Measurements from ENCODE around the gene CIRBP. TPM values are rescaled to one million over a fixed set of nuclear protein-coding genes. Genes with fewer than 3 reads are reported as not detected.

CIRBP gene
- total RNA-seq, 3 donors from 2014 or later: 281 to 507 (median 300) TPM

- ATAC-seq: no peak
- TF ChIP-seq, protein P1, sequence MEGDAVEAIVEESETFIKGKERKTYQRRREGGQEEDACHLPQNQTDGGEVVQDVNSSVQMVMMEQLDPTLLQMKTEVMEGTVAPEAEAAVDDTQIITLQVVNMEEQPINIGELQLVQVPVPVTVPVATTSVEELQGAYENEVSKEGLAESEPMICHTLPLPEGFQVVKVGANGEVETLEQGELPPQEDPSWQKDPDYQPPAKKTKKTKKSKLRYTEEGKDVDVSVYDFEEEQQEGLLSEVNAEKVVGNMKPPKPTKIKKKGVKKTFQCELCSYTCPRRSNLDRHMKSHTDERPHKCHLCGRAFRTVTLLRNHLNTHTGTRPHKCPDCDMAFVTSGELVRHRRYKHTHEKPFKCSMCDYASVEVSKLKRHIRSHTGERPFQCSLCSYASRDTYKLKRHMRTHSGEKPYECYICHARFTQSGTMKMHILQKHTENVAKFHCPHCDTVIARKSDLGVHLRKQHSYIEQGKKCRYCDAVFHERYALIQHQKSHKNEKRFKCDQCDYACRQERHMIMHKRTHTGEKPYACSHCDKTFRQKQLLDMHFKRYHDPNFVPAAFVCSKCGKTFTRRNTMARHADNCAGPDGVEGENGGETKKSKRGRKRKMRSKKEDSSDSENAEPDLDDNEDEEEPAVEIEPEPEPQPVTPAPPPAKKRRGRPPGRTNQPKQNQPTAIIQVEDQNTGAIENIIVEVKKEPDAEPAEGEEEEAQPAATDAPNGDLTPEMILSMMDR (IDR thresholded peaks at IDR 0.05): no peak
- Histone ChIP-seq H3K4me1 (ENCODE audit: low read depth) (peaks cover 10% of the 10 kb centered on the region), H3K9me3 (no peaks in the 10 kb centered on the region), H3K36me3 (ENCODE audit: low read depth) (no peaks in the 10 kb centered on the region), H3K4me3 (no peak overlapping the region)
- intact Hi-C loops (cut with DNase I, micrococcal nuclease): no loop called here
- DNase-seq: no peak
These were observed 55.2 kb downstream of the CIRBP start for GRCh38 chr19:1324249-1324805.

Other genes starting within 250 kb of the CIRBP start
- gene TMEM259, start 248.2 kb upstream of the CIRBP start, total RNA-seq: 100 to 1,000 TPM; 185 to 199 (median 190) TPM
- not detected for gene RNU6-2, start 247.8 kb upstream of the CIRBP start, total RNA-seq
- gene CNN2, start 242.7 kb upstream of the CIRBP start, total RNA-seq: 10 to 100 TPM; 65.0 to 88.8 (median 84.7) TPM
- 10 to 100 TPM; 23.5 to 25.6 (median 25.6) TPM for gene ABCA7, start 229.2 kb upstream of the CIRBP start, total RNA-seq
- 10 to 100 TPM; 33.9 to 64.3 (median 58.8) TPM for gene ARHGAP45, start 202.2 kb upstream of the CIRBP start, total RNA-seq
- gene POLR2E, start 174.0 kb upstream of the CIRBP start, total RNA-seq: 100 to 1,000 TPM; 108 to 138 (median 133) TPM
- gene GPX4, start 165.3 kb upstream of the CIRBP start, total RNA-seq: 100 to 1,000 TPM; 126 to 187 (median 144) TPM
- gene SBNO2, start 95.1 kb upstream of the CIRBP start, total RNA-seq: 10 to 100 TPM; 58.0 to 86.6 (median 74.6) TPM
- 10 to 100 TPM; 69.6 to 86.6 (median 76.3) TPM for gene STK11, start 63.6 kb upstream of the CIRBP start, total RNA-seq
- gene CBARP, start 31.3 kb upstream of the CIRBP start, total RNA-seq: 1 to 10 TPM in 1 of 3 donors, under 1 TPM in 2; 0.29 to 1.2 (median 0.39) TPM
- 100 to 1,000 TPM; 302 to 391 (median 378) TPM for gene ATP5F1D, start 27.6 kb upstream of the CIRBP start, total RNA-seq
- gene MIDN, start 20.7 kb upstream of the CIRBP start, total RNA-seq: 100 to 1,000 TPM; 136 to 251 (median 213) TPM
- 10 to 100 TPM; 34.2 to 40.1 (median 39.8) TPM for gene FAM174C, start 6.2 kb downstream of the CIRBP start, total RNA-seq
- gene EFNA2, start 16.5 kb downstream of the CIRBP start, total RNA-seq: 10 to 100 TPM; 19.0 to 62.2 (median 61.7) TPM
- 100 to 1,000 TPM; 118 to 160 (median 148) TPM for gene NDUFS7, start 114.6 kb downstream of the CIRBP start, total RNA-seq
- 1 to 10 TPM; 1.6 to 7.0 (median 2.1) TPM for gene GAMT, start 132.2 kb downstream of the CIRBP start, total RNA-seq
- 100 to 1,000 TPM; 117 to 123 (median 119) TPM for gene DAZAP1, start 138.3 kb downstream of the CIRBP start, total RNA-seq
- 100 to 1,000 TPM; 748 to 897 (median 892) TPM for gene RPS15, start 169.1 kb downstream of the CIRBP start, total RNA-seq
- 1 to 10 TPM in 1 of 3 donors, under 1 TPM in 2; 0.23 to 5.9 (median 0.24) TPM for gene APC2, start 180.8 kb downstream of the CIRBP start, total RNA-seq
- gene C19orf25, start 209.9 kb downstream of the CIRBP start, total RNA-seq: 10 to 100 TPM; 36.7 to 48.9 (median 38.1) TPM
- gene PCSK4, start 221.0 kb downstream of the CIRBP start, total RNA-seq: 1 to 10 TPM; 3.3 to 7.5 (median 4.9) TPM
- 1 to 10 TPM; 2.0 to 5.1 (median 4.5) TPM for gene REEP6, start 221.8 kb downstream of the CIRBP start, total RNA-seq
- 1 to 10 TPM; 2.7 to 3.5 (median 3.3) TPM for gene ADAMTSL5, start 243.7 kb downstream of the CIRBP start, total RNA-seq